ENCODE data around the gene EMC7.
"Not testable (repeated sequence)": the region's sequence is repeated elsewhere in the genome, so short reads cannot be mapped to it uniquely, and the experiment has no call there.

The EMC7 gene

GRCh38 chr15:34079904-34080303, 21.8 kb downstream of the EMC7 start:
- DNase-seq: no peak

- DNase-seq: no peak
Measured at GRCh38 chr15:34078900-34079299, 22.8 kb downstream of the EMC7 start.

- DNase-seq: no peak
Measured at GRCh38 chr15:34076785-34077184, 24.9 kb downstream of the EMC7 start.

- no peak for DNase-seq
Measured at GRCh38 chr15:34070003-34070402, 31.7 kb downstream of the EMC7 start.

GRCh38 chr15:34065941-34066340, 35.7 kb downstream of the EMC7 start:
- no peak for DNase-seq

GRCh38 chr15:34065261-34065660, 36.4 kb downstream of the EMC7 start:
- no peak for DNase-seq

- DNase-seq: no peak
Measured at GRCh38 chr15:34064438-34064837, 37.2 kb downstream of the EMC7 start.

- no peak for DNase-seq
Measured at GRCh38 chr15:34059946-34060345, 41.7 kb downstream of the EMC7 start.

- no peak for DNase-seq
Measured at GRCh38 chr15:34059476-34059875, 42.2 kb downstream of the EMC7 start.

- no peak for DNase-seq
Measured at GRCh38 chr15:34056911-34057310, 44.8 kb downstream of the EMC7 start.

GRCh38 chr15:34055868-34056595, 45.6 kb downstream of the EMC7 start:
- no peak for DNase-seq

- no peak for DNase-seq
Measured at GRCh38 chr15:34054081-34054707, 47.5 kb downstream of the EMC7 start.

- not testable (repeated sequence) for DNase-seq
Measured at GRCh38 chr15:34050385-34050784, 51.3 kb downstream of the EMC7 start.

- DNase-seq: no peak
Measured at GRCh38 chr15:34049112-34049511, 52.5 kb downstream of the EMC7 start.

- DNase-seq: no peak
Measured at GRCh38 chr15:34047893-34048775, 53.5 kb downstream of the EMC7 start.

GRCh38 chr15:34046471-34047145, 55.1 kb downstream of the EMC7 start:
- no peak for DNase-seq

GRCh38 chr15:34043813-34044212, 57.8 kb downstream of the EMC7 start:
- no peak for DNase-seq

GRCh38 chr15:34043391-34043790, 58.3 kb downstream of the EMC7 start:
- no peak for DNase-seq

GRCh38 chr15:34039790-34040113, 61.9 kb downstream of the EMC7 start:
- peak; percentile 21 for DNase-seq

GRCh38 chr15:34038871-34039789, 62.5 kb downstream of the EMC7 start, which contains the start of gene AVEN:
AVEN (minus strand) TSS chr15:34039204; CDS start chr15:34039046, 158 bp downstream.
- peak; percentile 5 for DNase-seq

- DNase-seq: peak; percentile 55
Measured at GRCh38 chr15:34038023-34038870, 63.4 kb downstream of the EMC7 start.

All from KG1 (cell line).